Measurements from ENCODE around the gene RPL18A.

The RPL18A gene

DNA sequence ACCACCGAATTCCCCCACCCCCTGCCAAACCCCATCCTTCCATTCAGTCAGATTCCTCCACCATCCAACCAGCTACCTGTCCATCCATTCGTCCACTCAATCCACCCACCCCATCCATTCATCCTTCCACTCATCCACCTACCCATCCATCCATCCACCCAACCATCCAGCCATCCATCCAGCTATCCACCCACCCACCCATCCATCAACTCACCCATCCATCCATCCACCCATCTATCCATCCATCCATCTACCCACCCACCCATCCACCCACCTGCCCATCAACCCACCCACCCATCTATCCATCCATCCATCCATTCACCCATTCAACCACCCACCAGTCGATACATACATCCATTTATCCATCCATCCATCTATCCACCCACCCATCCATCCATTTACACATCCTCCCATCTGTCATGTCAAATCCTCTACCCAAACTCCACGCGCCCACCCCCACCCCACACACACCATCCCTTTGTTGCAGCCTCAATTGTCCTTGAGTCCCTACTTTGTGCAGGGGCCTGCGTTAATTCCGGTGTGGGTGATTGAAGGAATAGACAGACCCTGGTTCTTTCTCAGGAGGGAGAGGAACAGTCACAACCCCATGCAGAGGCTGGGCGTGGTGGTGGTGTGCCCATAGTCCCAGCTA lies 6.7 kb downstream of the RPL18A start (continued):
- TF ChIP-seq, protein P1, sequence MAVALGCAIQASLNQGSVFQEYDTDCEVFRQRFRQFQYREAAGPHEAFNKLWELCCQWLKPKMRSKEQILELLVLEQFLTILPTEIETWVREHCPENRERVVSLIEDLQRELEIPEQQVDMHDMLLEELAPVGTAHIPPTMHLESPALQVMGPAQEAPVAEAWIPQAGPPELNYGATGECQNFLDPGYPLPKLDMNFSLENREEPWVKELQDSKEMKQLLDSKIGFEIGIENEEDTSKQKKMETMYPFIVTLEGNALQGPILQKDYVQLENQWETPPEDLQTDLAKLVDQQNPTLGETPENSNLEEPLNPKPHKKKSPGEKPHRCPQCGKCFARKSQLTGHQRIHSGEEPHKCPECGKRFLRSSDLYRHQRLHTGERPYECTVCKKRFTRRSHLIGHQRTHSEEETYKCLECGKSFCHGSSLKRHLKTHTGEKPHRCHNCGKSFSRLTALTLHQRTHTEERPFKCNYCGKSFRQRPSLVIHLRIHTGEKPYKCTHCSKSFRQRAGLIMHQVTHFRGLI (tag by site-specific recombination; IDR thresholded peaks at IDR 0.05): no peak
- TF ChIP-seq ZNF311 (tag by site-specific recombination; IDR thresholded peaks at IDR 0.05; ENCODE audit: borderline replicate concordance) (no peak), EGR2 (tag by site-specific recombination; IDR thresholded peaks at IDR 0.05; ENCODE audit: low read depth) (peak; percentile 100), ZNF514 (tag by site-specific recombination; IDR thresholded peaks at IDR 0.05) (no peak), ZNF704 (tag by site-specific recombination; IDR thresholded peaks at IDR 0.05) (no peak), ZNF654 (tag by site-specific recombination; IDR thresholded peaks at IDR 0.05; ENCODE audit: low read depth) (no peak), ZBTB26 (tag by site-specific recombination; optimal IDR thresholded peaks at IDR 0.05) (no peak), OSR2 (tag by site-specific recombination; IDR thresholded peaks at IDR 0.05) (no peak), HOXD13 (CRISPR knock-in tag; IDR thresholded peaks at IDR 0.05; ENCODE audit: borderline replicate concordance) (no peak), ZNF266 (tag by site-specific recombination; IDR thresholded peaks at IDR 0.05; ENCODE audit: low read depth) (no peak), ZNF394 (tag by site-specific recombination; IDR thresholded peaks at IDR 0.05; ENCODE audit: borderline replicate concordance) (no peak), ZNF777 (tag by site-specific recombination; IDR thresholded peaks at IDR 0.05; ENCODE audit: borderline replicate concordance) (no peak), WT1 (tag by site-specific recombination; IDR thresholded peaks at IDR 0.05) (no peak), SP2 (tag by site-specific recombination; IDR thresholded peaks at IDR 0.05) (peak; percentile 33), ZNF544 (tag by site-specific recombination; IDR thresholded peaks at IDR 0.05) (no peak), IKZF3 (tag by site-specific recombination; IDR thresholded peaks at IDR 0.05) (no peak), ZNF76 (tag by site-specific recombination; IDR thresholded peaks at IDR 0.05; ENCODE audit: borderline replicate concordance, low read depth) (no peak), ZNF398 (tag by site-specific recombination; IDR thresholded peaks at IDR 0.05) (0 out of 2 replicates have a peak, but pooled peaks have one; percentile 9), ZNF830 (tag by site-specific recombination; IDR thresholded peaks at IDR 0.05; ENCODE audit: low read depth) (no peak), ZNF626 (tag by site-specific recombination; IDR thresholded peaks at IDR 0.05) (no peak), GLIS1 (tag by site-specific recombination; IDR thresholded peaks at IDR 0.05) (no peak; the same call in 1 of the 2 replicates), YY1 (tag by site-specific recombination; IDR thresholded peaks at IDR 0.05) (no peak), ZNF292 (tag by site-specific recombination; IDR thresholded peaks at IDR 0.05; ENCODE audit: borderline replicate concordance, low read depth) (no peak)
- TF ChIP-seq, protein P2, sequence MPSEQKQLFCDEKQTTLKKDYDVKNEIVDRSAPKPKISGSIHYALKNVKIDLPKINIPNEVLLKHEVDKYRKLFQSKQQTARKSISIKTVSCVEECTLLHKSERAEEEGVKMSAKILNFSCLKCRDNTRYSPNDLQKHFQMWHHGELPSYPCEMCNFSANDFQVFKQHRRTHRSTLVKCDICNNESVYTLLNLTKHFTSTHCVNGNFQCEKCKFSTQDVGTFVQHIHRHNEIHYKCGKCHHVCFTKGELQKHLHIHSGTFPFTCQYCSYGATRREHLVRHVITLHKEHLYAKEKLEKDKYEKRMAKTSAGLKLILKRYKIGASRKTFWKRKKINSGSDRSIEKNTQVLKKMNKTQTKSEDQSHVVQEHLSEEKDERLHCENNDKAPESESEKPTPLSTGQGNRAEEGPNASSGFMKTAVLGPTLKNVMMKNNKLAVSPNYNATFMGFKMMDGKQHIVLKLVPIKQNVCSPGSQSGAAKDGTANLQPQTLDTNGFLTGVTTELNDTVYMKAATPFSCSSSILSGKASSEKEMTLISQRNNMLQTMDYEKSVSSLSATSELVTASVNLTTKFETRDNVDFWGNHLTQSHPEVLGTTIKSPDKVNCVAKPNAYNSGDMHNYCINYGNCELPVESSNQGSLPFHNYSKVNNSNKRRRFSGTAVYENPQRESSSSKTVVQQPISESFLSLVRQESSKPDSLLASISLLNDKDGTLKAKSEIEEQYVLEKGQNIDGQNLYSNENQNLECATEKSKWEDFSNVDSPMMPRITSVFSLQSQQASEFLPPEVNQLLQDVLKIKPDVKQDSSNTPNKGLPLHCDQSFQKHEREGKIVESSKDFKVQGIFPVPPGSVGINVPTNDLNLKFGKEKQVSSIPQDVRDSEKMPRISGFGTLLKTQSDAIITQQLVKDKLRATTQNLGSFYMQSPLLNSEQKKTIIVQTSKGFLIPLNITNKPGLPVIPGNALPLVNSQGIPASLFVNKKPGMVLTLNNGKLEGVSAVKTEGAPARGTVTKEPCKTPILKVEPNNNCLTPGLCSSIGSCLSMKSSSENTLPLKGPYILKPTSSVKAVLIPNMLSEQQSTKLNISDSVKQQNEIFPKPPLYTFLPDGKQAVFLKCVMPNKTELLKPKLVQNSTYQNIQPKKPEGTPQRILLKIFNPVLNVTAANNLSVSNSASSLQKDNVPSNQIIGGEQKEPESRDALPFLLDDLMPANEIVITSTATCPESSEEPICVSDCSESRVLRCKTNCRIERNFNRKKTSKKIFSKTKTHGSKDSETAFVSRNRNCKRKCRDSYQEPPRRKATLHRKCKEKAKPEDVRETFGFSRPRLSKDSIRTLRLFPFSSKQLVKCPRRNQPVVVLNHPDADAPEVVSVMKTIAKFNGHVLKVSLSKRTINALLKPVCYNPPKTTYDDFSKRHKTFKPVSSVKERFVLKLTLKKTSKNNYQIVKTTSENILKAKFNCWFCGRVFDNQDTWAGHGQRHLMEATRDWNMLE (tag by site-specific recombination; conservative IDR thresholded peaks at IDR 0.05; ENCODE audit: low read depth): no peak
- TF ChIP-seq, protein P3, sequence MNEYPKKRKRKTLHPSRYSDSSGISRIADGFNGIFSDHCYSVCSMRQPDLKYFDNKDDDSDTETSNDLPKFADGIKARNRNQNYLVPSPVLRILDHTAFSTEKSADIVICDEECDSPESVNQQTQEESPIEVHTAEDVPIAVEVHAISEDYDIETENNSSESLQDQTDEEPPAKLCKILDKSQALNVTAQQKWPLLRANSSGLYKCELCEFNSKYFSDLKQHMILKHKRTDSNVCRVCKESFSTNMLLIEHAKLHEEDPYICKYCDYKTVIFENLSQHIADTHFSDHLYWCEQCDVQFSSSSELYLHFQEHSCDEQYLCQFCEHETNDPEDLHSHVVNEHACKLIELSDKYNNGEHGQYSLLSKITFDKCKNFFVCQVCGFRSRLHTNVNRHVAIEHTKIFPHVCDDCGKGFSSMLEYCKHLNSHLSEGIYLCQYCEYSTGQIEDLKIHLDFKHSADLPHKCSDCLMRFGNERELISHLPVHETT (tag by site-specific recombination; IDR thresholded peaks at IDR 0.05): no peak
- TF ChIP-seq, protein P4, sequence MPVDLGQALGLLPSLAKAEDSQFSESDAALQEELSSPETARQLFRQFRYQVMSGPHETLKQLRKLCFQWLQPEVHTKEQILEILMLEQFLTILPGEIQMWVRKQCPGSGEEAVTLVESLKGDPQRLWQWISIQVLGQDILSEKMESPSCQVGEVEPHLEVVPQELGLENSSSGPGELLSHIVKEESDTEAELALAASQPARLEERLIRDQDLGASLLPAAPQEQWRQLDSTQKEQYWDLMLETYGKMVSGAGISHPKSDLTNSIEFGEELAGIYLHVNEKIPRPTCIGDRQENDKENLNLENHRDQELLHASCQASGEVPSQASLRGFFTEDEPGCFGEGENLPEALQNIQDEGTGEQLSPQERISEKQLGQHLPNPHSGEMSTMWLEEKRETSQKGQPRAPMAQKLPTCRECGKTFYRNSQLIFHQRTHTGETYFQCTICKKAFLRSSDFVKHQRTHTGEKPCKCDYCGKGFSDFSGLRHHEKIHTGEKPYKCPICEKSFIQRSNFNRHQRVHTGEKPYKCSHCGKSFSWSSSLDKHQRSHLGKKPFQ (tag by site-specific recombination; IDR thresholded peaks at IDR 0.05): no peak

All from HEK293 (cell line).